Trophoblast cell (in vitro differentiated cells and primary cell): ENCODE measurements around the gene TMEM126B.
"Not testable (repeated sequence)": the region's sequence is repeated elsewhere in the genome, so short reads cannot be mapped to it uniquely, and the experiment has no call there.

Experiments used
- DNase-seq, 2 donors: peaks; one replicate each; pipeline ENCODE4 v3.0.0-alpha.2; 2016
- H2AFZ ChIP-seq: 2 replicates; pipeline ENCODE4 v1.6.1; 2013; ENCODE audit warnings: low read length, moderate library complexity, mild to moderate bottlenecking; ENCODE audit not compliant: insufficient read depth, poor library complexity
- H2AK5ac ChIP-seq: 2 replicates; pipeline ENCODE4 v1.6.1; 2013; ENCODE audit warnings: mild to moderate bottlenecking, low read length
- H2BK120ac ChIP-seq: 2 replicates; pipeline ENCODE4 v1.6.1; 2013; ENCODE audit warnings: low read length, mild to moderate bottlenecking, moderate library complexity; ENCODE audit not compliant: insufficient read depth, poor library complexity
- H2BK12ac ChIP-seq: 2 replicates; pipeline ENCODE4 v1.6.1; 2013; ENCODE audit warnings: mild to moderate bottlenecking, low read length, moderate library complexity
- H2BK5ac ChIP-seq: 2 replicates; pipeline ENCODE4 v1.6.1; 2013; ENCODE audit warnings: low read length, low read depth, moderate library complexity, mild to moderate bottlenecking; ENCODE audit not compliant: poor library complexity
- H3K14ac ChIP-seq: 2 replicates; pipeline ENCODE4 v1.6.1; 2013; ENCODE audit warnings: mild to moderate bottlenecking, low read length
- H3K18ac ChIP-seq: 2 replicates; pipeline ENCODE4 v1.6.1; 2013; ENCODE audit warnings: mild to moderate bottlenecking, low read length
- H3K23ac ChIP-seq: 2 replicates; pipeline ENCODE4 v1.6.1; 2013; ENCODE audit warnings: low read length
- H3K27ac ChIP-seq: 2 replicates; pipeline ENCODE4 v1.5.1; 2013; ENCODE audit warnings: low read depth, mild to moderate bottlenecking, inconsistent platforms, low read length, moderate library complexity
- H3K27me3 ChIP-seq: 2 replicates; pipeline ENCODE4 v1.6.1; 2013; ENCODE audit warnings: inconsistent platforms, mild to moderate bottlenecking, low read length, moderate library complexity; ENCODE audit not compliant: insufficient read depth
- H3K36me3 ChIP-seq, 2 experiments: 1 replicate in 1 of 2; 2 replicates in 1 of 2; pipeline ENCODE4 v1.6.1; 2013; ENCODE audit warnings: low read length in 2 of 2, mild to moderate bottlenecking in 2 of 2, moderate library complexity in 1 of 2; ENCODE audit not compliant: insufficient read depth in 2 of 2, control insufficient read depth in 1 of 2
- H3K4ac ChIP-seq: 2 replicates; pipeline ENCODE4 v1.6.1; 2013; ENCODE audit warnings: low read depth, mild to moderate bottlenecking, low read length, moderate library complexity
- H3K4me1 ChIP-seq, 2 experiments: 1 replicate in 1 of 2; 2 replicates in 1 of 2; pipeline ENCODE4 v1.6.1; 2013; ENCODE audit warnings: low read length in 2 of 2, mild to moderate bottlenecking in 2 of 2, moderate library complexity in 1 of 2; ENCODE audit not compliant: insufficient read depth in 2 of 2, control insufficient read depth in 1 of 2
- H3K4me2 ChIP-seq: 2 replicates; pipeline ENCODE4 v1.6.1; 2013; ENCODE audit warnings: inconsistent platforms, mild to moderate bottlenecking, low read length, moderate library complexity
- H3K4me3 ChIP-seq: 2 replicates; pipeline ENCODE4 v1.5.1; 2013; ENCODE audit warnings: mild to moderate bottlenecking, low read depth, low read length, inconsistent platforms
- H3K79me1 ChIP-seq: one replicate; pipeline ENCODE4 v1.6.1; 2013; ENCODE audit warnings: low read length
- H3K79me2 ChIP-seq: 2 replicates; pipeline ENCODE4 v1.6.1; 2013; ENCODE audit warnings: low read length, mild to moderate bottlenecking; ENCODE audit not compliant: control insufficient read depth, insufficient read depth, poor library complexity
- H3K9ac ChIP-seq: 2 replicates; pipeline ENCODE4 v1.6.1; 2013; ENCODE audit warnings: mild to moderate bottlenecking, low read length
- H3K9me3 ChIP-seq: 2 replicates; pipeline ENCODE4 v1.6.1; 2013; ENCODE audit warnings: low read depth, mild to moderate bottlenecking, control low read depth, inconsistent platforms, low read length; ENCODE audit not compliant: insufficient read depth
- H4K12ac ChIP-seq: 2 replicates; pipeline ENCODE4 v1.6.1; 2013; ENCODE audit warnings: low read depth, mild to moderate bottlenecking, low read length, moderate library complexity
- H4K8ac ChIP-seq: 2 replicates; pipeline ENCODE4 v1.6.1; 2013; ENCODE audit warnings: low read depth, mild to moderate bottlenecking, low read length, moderate library complexity
- H4K91ac ChIP-seq: one replicate; pipeline ENCODE4 v1.6.1; 2013; ENCODE audit warnings: low read depth, mild to moderate bottlenecking, low read length, moderate library complexity
- WGBS: extraction: QIAGEN DNeasy Blood & Tissue Kit; methylation state at CpG from one replicate; pipeline ENCODE4 v1.1.7; 2013; ENCODE audit warnings: missing lambda C conversion rate; ENCODE audit not compliant: insufficient read length, insufficient coverage; ENCODE audit errors: extremely low coverage; 5-methylcytosine and 5-hydroxymethylcytosine counted together

The TMEM126B gene

GRCh38 chr11:85647604-85648299 lies 19.4 kb downstream of the TMEM126B start, which contains the start of gene TMEM126A:
TMEM126A (plus strand) TSS chr11:85647967; CDS start chr11:85650256, 2,289 bp downstream.
- Histone ChIP-seq H3K4me1 (no peaks in the 10 kb centered on the region), H2BK12ac (no peak within 1 kb of the TSS), H3K18ac (no peak within 1 kb of the TSS), H2BK120ac (peak within 1 kb of the TSS; percentile 20), H3K9me3 (no peaks in the 10 kb centered on the region), H3K23ac (no peak within 1 kb of the TSS), H2AFZ (peak within 1 kb of the TSS; percentile 92), H3K36me3 (no peaks in the 10 kb centered on the region), H4K8ac (peak within 1 kb of the TSS; percentile 96), H2AK5ac (no peak within 1 kb of the TSS), H3K79me2 (no peaks in the 10 kb centered on the region), H3K27me3 (no peaks in the 10 kb centered on the region), H3K4me2 (peak within 1 kb of the TSS; percentile 73), H3K4ac (peak within 1 kb of the TSS; percentile 19), H3K9ac (peak within 1 kb of the TSS; percentile 91), H3K27ac (peak within 1 kb of the TSS; percentile 39), H3K14ac (peak within 1 kb of the TSS; percentile 82), H4K91ac (peak within 1 kb of the TSS; percentile 73), H4K12ac (peak within 1 kb of the TSS; percentile 88), H2BK5ac (peak within 1 kb of the TSS; percentile 75), H3K4me3 (peak within 1 kb of the TSS; percentile 78), H3K79me1 (peaks cover 6% of the 10 kb centered on the region)
- peak; percentile 97 to 98 for DNase-seq
- WGBS: no CpG with 5 or more reads among the region's 33 CpGs

- Histone ChIP-seq H2AFZ (no peak overlapping the region), H3K4me2 (no peak overlapping the region), H4K12ac (no peak overlapping the region), H2BK12ac (no peak overlapping the region), H3K79me1 (peaks cover 6% of the 10 kb centered on the region), H2BK120ac (no peak overlapping the region), H3K27ac (no peak overlapping the region), H3K23ac (no peak overlapping the region), H3K4me3 (no peak overlapping the region), H4K8ac (no peak overlapping the region), H3K18ac (no peak overlapping the region), H3K14ac (no peak overlapping the region), H3K4me1 (no peaks in the 10 kb centered on the region), H3K79me2 (no peaks in the 10 kb centered on the region), H4K91ac (no peak overlapping the region), H3K27me3 (no peaks in the 10 kb centered on the region), H3K36me3 (peaks cover 0 to 2% of the 10 kb centered on the region in 2 experiments), H2BK5ac (no peak overlapping the region), H2AK5ac (no peak overlapping the region), H3K9me3 (no peaks in the 10 kb centered on the region), H3K9ac (no peak overlapping the region), H3K4ac (no peak overlapping the region)
- WGBS: no CpG with 5 or more reads among the region's 1 CpG
- DNase-seq: no peak
Measured at GRCh38 chr11:85651118-85651517, 22.7 kb downstream of the TMEM126B start.

DNA sequence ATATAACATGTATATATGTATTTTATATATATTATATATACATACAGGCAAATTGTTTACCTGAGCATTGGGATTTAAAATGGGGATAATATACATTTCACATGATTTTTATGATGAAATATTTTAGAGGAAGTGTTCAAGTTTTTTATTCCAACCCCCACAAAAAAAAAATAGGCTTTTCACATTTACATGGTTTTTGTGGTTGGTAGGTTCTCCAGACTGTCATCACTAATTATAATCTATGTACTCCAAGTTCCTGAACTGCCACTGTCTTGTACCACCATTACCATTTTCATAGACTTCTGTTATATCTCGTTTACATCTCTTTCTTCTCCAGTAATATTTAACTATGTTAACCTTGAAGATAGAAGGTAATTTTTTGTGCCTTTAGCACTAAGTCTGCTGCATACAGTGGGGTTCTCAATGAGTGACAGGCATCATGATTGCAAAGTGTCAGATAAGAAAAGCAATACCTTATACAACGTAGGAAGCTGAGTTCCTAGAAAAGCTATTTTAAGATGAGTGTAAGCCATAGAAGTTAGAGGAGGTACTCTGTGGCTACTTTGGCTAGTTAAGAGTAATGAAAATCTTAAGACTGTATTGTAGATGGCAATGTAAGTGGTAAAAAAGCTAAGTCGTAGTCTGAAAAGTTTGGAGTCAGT lies 24.5 kb downstream of the TMEM126B start:
- no peak overlapping the region for H3K23ac ChIP-seq
- no peak overlapping the region for H3K4me2 ChIP-seq
- H3K4me1 ChIP-seq: no peaks in the 10 kb centered on the region
- no peak overlapping the region for H3K14ac ChIP-seq
- no peak overlapping the region for H2BK120ac ChIP-seq
- H3K27me3 ChIP-seq: no peaks in the 10 kb centered on the region
- no peak overlapping the region for H3K9ac ChIP-seq
- H4K8ac ChIP-seq: no peak overlapping the region
- H2AK5ac ChIP-seq: no peak overlapping the region
- H3K9me3 ChIP-seq: no peaks in the 10 kb centered on the region
- H2AFZ ChIP-seq: no peak overlapping the region
- no peak overlapping the region for H2BK5ac ChIP-seq
- H2BK12ac ChIP-seq: no peak overlapping the region
- H3K4me3 ChIP-seq: no peak overlapping the region
- H3K18ac ChIP-seq: no peak overlapping the region
- peaks cover 2% of the 10 kb centered on the region for H3K79me1 ChIP-seq
- no CpG with 5 or more reads among the region's 3 CpGs for WGBS
- H4K91ac ChIP-seq: no peak overlapping the region
- no peak overlapping the region for H3K27ac ChIP-seq
- no peak overlapping the region for H4K12ac ChIP-seq
- peaks cover 0 to 4% of the 10 kb centered on the region in 2 experiments for H3K36me3 ChIP-seq
- no peak for DNase-seq
- H3K79me2 ChIP-seq: no peaks in the 10 kb centered on the region
- H3K4ac ChIP-seq: no peak overlapping the region

DNA sequence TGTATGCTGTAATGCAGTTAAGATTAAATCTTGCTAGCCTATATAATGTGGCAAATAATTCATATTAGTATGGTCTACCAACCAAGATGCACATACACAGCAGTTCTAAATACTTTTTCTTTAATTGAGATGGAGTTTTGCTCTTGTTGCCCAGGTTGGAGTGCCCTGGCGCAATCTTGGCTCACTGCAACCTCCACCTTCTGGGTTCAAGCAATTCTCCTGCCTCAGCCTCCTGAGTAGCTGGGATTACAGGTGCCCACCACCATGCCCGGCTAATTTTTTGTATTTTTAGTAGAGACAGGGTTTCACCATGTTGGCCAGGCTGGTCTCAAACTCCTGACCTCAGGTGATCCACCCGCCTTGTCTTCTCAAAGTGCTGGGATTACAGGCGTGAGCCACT lies 25.9 kb downstream of the TMEM126B start:
- H3K36me3 ChIP-seq, H3K14ac ChIP-seq, H3K23ac ChIP-seq, H3K27ac ChIP-seq, H2BK5ac ChIP-seq, DNase-seq, H3K79me2 ChIP-seq, H3K18ac ChIP-seq, H3K9me3 ChIP-seq, H3K4me1 ChIP-seq, H2BK12ac ChIP-seq, H3K4ac ChIP-seq, H2BK120ac ChIP-seq, H4K91ac ChIP-seq, H2AFZ ChIP-seq, H4K12ac ChIP-seq, H2AK5ac ChIP-seq, H4K8ac ChIP-seq, H3K4me3 ChIP-seq, H3K27me3 ChIP-seq, H3K4me2 ChIP-seq, H3K9ac ChIP-seq, H3K79me1 ChIP-seq: not testable (repeated sequence)
- no CpG with 5 or more reads among the region's 4 CpGs for WGBS
